Thymus (tissue), 11 donors: Measurements from ENCODE around the gene PON3. TPM values are rescaled to one million over a fixed set of nuclear protein-coding genes. Genes with fewer than 3 reads are reported as not detected.
"Not testable (repeated sequence)": the region's sequence is repeated elsewhere in the genome, so short reads cannot be mapped to it uniquely, and the experiment has no call there.

Experiments
- DNase-seq, 9 donors: peaks; one replicate each; pipeline ENCODE4 v3.0.0-alpha.2; 2013; ENCODE audit warnings: low spot score in 9 of 9, low read depth in 6 of 9, missing footprints in 1 of 9
- H3K27ac ChIP-seq, 2 donors: one replicate each; pipeline ENCODE4 v1.5.1; 2013; ENCODE audit warnings: control low read depth in 1 of 2, low read depth in 1 of 2, low read length in 1 of 2, mild to moderate bottlenecking in 1 of 2, moderate library complexity in 1 of 2
- H3K27me3 ChIP-seq, 2 donors: one replicate each; pipeline ENCODE4 v1.5.1; 2013; ENCODE audit warnings: low read length in 1 of 2; ENCODE audit not compliant: control insufficient read depth in 2 of 2, insufficient read depth in 1 of 2
- H3K36me3 ChIP-seq, 2 donors: one replicate each; pipeline ENCODE4 v1.5.1; 2013; ENCODE audit warnings: low read length in 1 of 2, mild to moderate bottlenecking in 1 of 2, moderate library complexity in 1 of 2; ENCODE audit not compliant: control insufficient read depth in 2 of 2, insufficient read depth in 2 of 2
- H3K4me1 ChIP-seq, 2 donors: one replicate each; pipeline ENCODE4 v1.5.1; 2013; ENCODE audit warnings: low read length in 2 of 2; ENCODE audit not compliant: control insufficient read depth in 2 of 2, insufficient read depth in 2 of 2
- H3K4me3 ChIP-seq, 2 donors: one replicate each; pipeline ENCODE4 v1.5.1; 2013; ENCODE audit warnings: low read length in 2 of 2, control low read depth in 1 of 2, mild to moderate bottlenecking in 1 of 2
- H3K9me3 ChIP-seq, 2 donors: one replicate each; pipeline ENCODE4 v1.5.1; 2013; ENCODE audit warnings: low read length in 1 of 2, mild to moderate bottlenecking in 1 of 2; ENCODE audit not compliant: control insufficient read depth in 2 of 2, insufficient read depth in 1 of 2
- WGBS: extraction: QIAGEN DNeasy Blood & Tissue Kit; methylation state at CpG from one replicate; pipeline ENCODE4 v1.1.7; 2013; 5-methylcytosine and 5-hydroxymethylcytosine counted together
- polyA plus RNA-seq: library from polyadenylated mRNA; stranded (reverse); fragments of 200-250 nt; gene quantifications from one replicate; pipeline ENCODE4 v1.2.3, GENCODE V29; 2013
- total RNA-seq: library from RNA; stranded (reverse); fragments of 120-200 nt; gene quantifications from one replicate; pipeline ENCODE4 v1.2.4, GENCODE V29; 2013
- donor health status: healthy.

The PON3 gene
- total and polyA plus RNA-seq, 2 donors = 3.2 to 5.5 TPM

GRCh38 chr7:95398155-95398940, 2.2 kb upstream of the PON3 start:
- H3K27me3 ChIP-seq = peaks cover 0 to 7% of the 10 kb centered on the region in 2 donors
- no peaks in the 10 kb centered on the region for H3K36me3 ChIP-seq
- no peak overlapping the region for H3K4me3 ChIP-seq
- no peak overlapping the region for H3K27ac ChIP-seq
- H3K4me1 ChIP-seq = peaks cover 4 to 9% of the 10 kb centered on the region in 2 donors
- DNase-seq = no peak
- peaks cover 0 to 3% of the 10 kb centered on the region in 2 donors for H3K9me3 ChIP-seq
- 98% methylated on average over 4 of the region's 4 CpGs for WGBS

- Histone ChIP-seq H3K4me3 (no peak overlapping the region), H3K4me1 (peaks cover 4 to 9% of the 10 kb centered on the region in 2 donors), H3K36me3 (no peaks in the 10 kb centered on the region), H3K27ac (no peak overlapping the region), H3K9me3 (peaks cover 0 to 3% of the 10 kb centered on the region in 2 donors), H3K27me3 (peaks cover 0 to 7% of the 10 kb centered on the region in 2 donors)
- 94% methylated on average over 3 of the region's 3 CpGs for WGBS
- DNase-seq = no peak
Measured at GRCh38 chr7:95397381-95397780, 1.2 kb upstream of the PON3 start.

- peaks cover 0 to 3% of the 10 kb centered on the region in 2 donors for H3K9me3 ChIP-seq
- H3K27me3 ChIP-seq = peaks cover 0 to 7% of the 10 kb centered on the region in 2 donors
- no peak for DNase-seq
- peaks cover 4 to 9% of the 10 kb centered on the region in 2 donors for H3K4me1 ChIP-seq
- H3K36me3 ChIP-seq = no peaks in the 10 kb centered on the region
- WGBS = 73% methylated on average over 11 of the region's 11 CpGs
- H3K4me3 ChIP-seq = peak overlapping the region; percentile 54 to 62
- H3K27ac ChIP-seq = no peak overlapping the region
Measured at GRCh38 chr7:95395755-95396135, 430 bp downstream of the PON3 start.

GRCh38 chr7:95394370-95394769, 1.8 kb downstream of the PON3 start:
- Histone ChIP-seq H3K36me3 (no peaks in the 10 kb centered on the region), H3K4me3 (no peak overlapping the region), H3K27ac (no peak overlapping the region), H3K4me1 (peaks cover 4 to 9% of the 10 kb centered on the region in 2 donors), H3K27me3 (peaks cover 0 to 7% of the 10 kb centered on the region in 2 donors), H3K9me3 (peaks cover 0 to 3% of the 10 kb centered on the region in 2 donors)
- 95% methylated on average over 3 of the region's 3 CpGs for WGBS
- no peak for DNase-seq

GRCh38 chr7:95391761-95392160, 4.4 kb downstream of the PON3 start:
- no peak for DNase-seq
- Histone ChIP-seq H3K4me1 (peaks cover 4 to 6% of the 10 kb centered on the region in 2 donors), H3K9me3 (peaks cover 0 to 3% of the 10 kb centered on the region in 2 donors), H3K27me3 (peaks cover 0 to 5% of the 10 kb centered on the region in 2 donors), H3K27ac (no peak overlapping the region), H3K36me3 (no peaks in the 10 kb centered on the region), H3K4me3 (no peak overlapping the region)
- WGBS = 89% methylated on average over 2 of the region's 2 CpGs

- Histone ChIP-seq H3K27ac (no peak overlapping the region), H3K4me1 (no peaks in the 10 kb centered on the region), H3K9me3 (no peaks in the 10 kb centered on the region), H3K4me3 (no peak overlapping the region), H3K36me3 (no peaks in the 10 kb centered on the region), H3K27me3 (no peaks in the 10 kb centered on the region)
- WGBS = 92% methylated on average over 7 of the region's 7 CpGs
- no peak for DNase-seq
Measured at GRCh38 chr7:95389516-95389915, 6.7 kb downstream of the PON3 start.

GRCh38 chr7:95379457-95379856, 16.7 kb downstream of the PON3 start:
- H3K4me3 ChIP-seq, H3K36me3 ChIP-seq, DNase-seq, H3K4me1 ChIP-seq, H3K27ac ChIP-seq, H3K27me3 ChIP-seq: not testable (repeated sequence)
- H3K9me3 ChIP-seq = peaks cover 0 to 15% of the 10 kb centered on the region in 2 donors
- WGBS = 93% methylated on average over 10 of the region's 10 CpGs

GRCh38 chr7:95376632-95377400, 19.4 kb downstream of the PON3 start:
- 94% methylated on average over 18 of the region's 18 CpGs for WGBS
- H3K27me3 ChIP-seq = no peaks in the 10 kb centered on the region
- peaks cover 0 to 15% of the 10 kb centered on the region in 2 donors for H3K9me3 ChIP-seq
- H3K27ac ChIP-seq = no peak overlapping the region
- DNase-seq = no peak
- H3K4me1 ChIP-seq = no peaks in the 10 kb centered on the region
- no peaks in the 10 kb centered on the region for H3K36me3 ChIP-seq
- H3K4me3 ChIP-seq = no peak overlapping the region

GRCh38 chr7:95375591-95376257, 20.5 kb downstream of the PON3 start:
- no peak for DNase-seq
- no peak overlapping the region for H3K27ac ChIP-seq
- H3K4me1 ChIP-seq = no peaks in the 10 kb centered on the region
- H3K4me3 ChIP-seq = no peak overlapping the region
- H3K36me3 ChIP-seq = no peaks in the 10 kb centered on the region
- peaks cover 0 to 15% of the 10 kb centered on the region in 2 donors for H3K9me3 ChIP-seq
- 95% methylated on average over 2 of the region's 2 CpGs for WGBS
- no peaks in the 10 kb centered on the region for H3K27me3 ChIP-seq
